Heart left ventricle (tissue), 13 donors: ENCODE measurements around the gene NVL.

Source experiments
- CTCF ChIP-seq, 12 donors: fragments of 200-600 bp; sonication (generic) in 4 of 12; IDR thresholded peaks; one replicate each; pipeline versions ENCODE4 v1.5.0 to v1.8.0; 2018 to 2022; ENCODE audit warnings: antibody characterized with exemption in 12 of 12, mild to moderate bottlenecking in 5 of 12
- POLR2A ChIP-seq, 2 donors: fragments of 450-650 bp; IDR thresholded peaks; one replicate each; pipeline ENCODE4 v1.6.1; 2017; ENCODE audit warnings: antibody characterized with exemption in 2 of 2, mild to moderate bottlenecking in 2 of 2, moderate library complexity in 2 of 2
- donor health status: ischemic (EF 13 %, LVEDD 7.1; RV severe dilation, severe dysfunction).
- donor health status: DM: no; HTN: yes; CAD: no.
- donor health status: DM: no; HTN: no; CAD: no.
- donor health status: ischemic (EF 25% LVEDD 6.9; RV normal size, moderate dysfunction).
- donor health status: ischemic (EF 25% LVEDD 5.7; RV mildly dilated, moderate dysfunction).
- donor health status: ischemic (EF 35%, LVEDD 5.7; RV mildly dilated, moderate dysfunction).
- donor health status: nonischemic (EF 11% LVEDD 7.7; RV severe dilation, severe dysfunction).
- donor health status: DM: yes; HTN: yes; CAD: no.
- donor health status: PGD.
- donor health status: ischemic (EF 29% LVEDD 5.4; RV normal size, mild dysfunction).
- donor health status: nonischemic (EF 23%, LVEDD 6.1; RV moderate dilation, normal function).

- no peak for TF ChIP-seq CTCF (IDR thresholded peaks at IDR 0.05)
- no peak for TF ChIP-seq POLR2A (IDR thresholded peaks at IDR 0.05)
Observed at GRCh38 chr1:224235813-224236493, 94.0 kb downstream of the NVL start.
